Vagina (tissue), 2 donors: ENCODE results near the gene AGO3.

Experiments used
- CTCF ChIP-seq, 3 experiments: fragments of 450-650 bp in 2 of 3; fragments of 200-600 bp in 1 of 3; sonication (generic) in 1 of 3; IDR thresholded peaks; one replicate each; pipeline ENCODE4 v1.5.1; 2017 to 2019; ENCODE audit warnings: antibody characterized with exemption in 3 of 3, mild to moderate bottlenecking in 2 of 3, moderate library complexity in 2 of 3
- POLR2A ChIP-seq, 2 donors: fragments of 450-650 bp; IDR thresholded peaks; one replicate each; pipeline ENCODE4 v1.6.1; 2017; ENCODE audit warnings: antibody characterized with exemption in 2 of 2, mild to moderate bottlenecking in 2 of 2, moderate library complexity in 2 of 2

- TF ChIP-seq CTCF (IDR thresholded peaks at IDR 0.05): no peak
- no peak for TF ChIP-seq POLR2A (IDR thresholded peaks at IDR 0.05)
Observed at GRCh38 chr1:36080801-36081200, 149.9 kb downstream of the AGO3 start.
